Activated CD4-positive, alpha-beta T cell treated with anti-CD3 and anti-CD28 coated beads for 48 hours (primary cell): Measurements from ENCODE around the gene PARVA.

Experiments used
- DNase-seq: peaks from one replicate; pipeline ENCODE4 v3.0.0-alpha.2; 2020

PARVA gene

GRCh38 chr11:12534549-12534948 lies 157.2 kb downstream of the PARVA start:
- DNase-seq: no peak

- no peak for DNase-seq
Measured at GRCh38 chr11:12535321-12535720, 157.9 kb downstream of the PARVA start.

GRCh38 chr11:12536566-12536965 lies 159.2 kb downstream of the PARVA start:
- no peak for DNase-seq

- no peak for DNase-seq
Measured at GRCh38 chr11:12537778-12538401, 160.5 kb downstream of the PARVA start.

GRCh38 chr11:12538889-12539421 lies 161.6 kb downstream of the PARVA start:
- no peak for DNase-seq

- no peak for DNase-seq
Measured at GRCh38 chr11:12539572-12539971, 162.2 kb downstream of the PARVA start.

GRCh38 chr11:12540075-12540680 lies 162.8 kb downstream of the PARVA start:
- DNase-seq: no peak

GRCh38 chr11:12540913-12541582 lies 163.7 kb downstream of the PARVA start:
- no peak for DNase-seq

GRCh38 chr11:12541583-12542151 lies 164.3 kb downstream of the PARVA start:
- no peak for DNase-seq

GRCh38 chr11:12542186-12542935 lies 165.0 kb downstream of the PARVA start:
- DNase-seq: no peak

- DNase-seq: no peak
Measured at GRCh38 chr11:12543596-12544415, 166.4 kb downstream of the PARVA start.

GRCh38 chr11:12544986-12545775 lies 167.8 kb downstream of the PARVA start:
- DNase-seq: no peak

- no peak for DNase-seq
Measured at GRCh38 chr11:12546122-12546521, 168.8 kb downstream of the PARVA start.

- DNase-seq: no peak
Measured at GRCh38 chr11:12546660-12547059, 169.3 kb downstream of the PARVA start.

GRCh38 chr11:12547953-12548650 lies 170.7 kb downstream of the PARVA start:
- DNase-seq: no peak

GRCh38 chr11:12552692-12553091 lies 175.3 kb downstream of the PARVA start:
- no peak for DNase-seq

- DNase-seq: no peak
Measured at GRCh38 chr11:12554122-12554521, 176.8 kb downstream of the PARVA start.

GRCh38 chr11:12556155-12556554 lies 178.8 kb downstream of the PARVA start:
- DNase-seq: no peak

- DNase-seq: no peak
Measured at GRCh38 chr11:12556788-12557384, 179.5 kb downstream of the PARVA start.

GRCh38 chr11:12559011-12559410 lies 181.6 kb downstream of the PARVA start:
- DNase-seq: no peak
